CD4-positive, alpha-beta T cell treated with Interferon gamma for 1 hour (primary cell): ENCODE measurements around the gene E2F8.

ENCODE experiments used
- DNase-seq: peaks from one replicate; pipeline ENCODE4 v3.0.0-alpha.2; 2020

E2F8 gene

GRCh38 chr11:19252394-19253152 is 11.8 kb upstream of the E2F8 start:
- no peak for DNase-seq

- no peak for DNase-seq
These were observed 10.8 kb upstream of the E2F8 start for GRCh38 chr11:19251577-19251976.

- no peak for DNase-seq
These were observed 6.1 kb upstream of the E2F8 start for GRCh38 chr11:19246816-19247215.

GRCh38 chr11:19245351-19245750 is 4.6 kb upstream of the E2F8 start:
- DNase-seq: no peak

GRCh38 chr11:19244621-19245020 is 3.9 kb upstream of the E2F8 start:
- DNase-seq: no peak

GRCh38 chr11:19244084-19244483 is 3.3 kb upstream of the E2F8 start:
- no peak for DNase-seq

- no peak for DNase-seq
These were observed 2.9 kb upstream of the E2F8 start for GRCh38 chr11:19243613-19244012.

GRCh38 chr11:19243143-19243542 is 2.4 kb upstream of the E2F8 start:
- DNase-seq: no peak

- no peak for DNase-seq
These were observed 1.6 kb upstream of the E2F8 start for GRCh38 chr11:19242179-19242932.

- no peak for DNase-seq
These were observed 774 bp upstream of the E2F8 start for GRCh38 chr11:19241260-19242178.

GRCh38 chr11:19239039-19239438 is 1.7 kb downstream of the E2F8 start:
- DNase-seq: no peak

- DNase-seq: no peak
These were observed 2.9 kb downstream of the E2F8 start for GRCh38 chr11:19237813-19238212.

GRCh38 chr11:19237381-19237780 is 3.4 kb downstream of the E2F8 start:
- no peak for DNase-seq

GRCh38 chr11:19234231-19234817 is 6.4 kb downstream of the E2F8 start:
- DNase-seq: no peak

- DNase-seq: no peak
These were observed 7.7 kb downstream of the E2F8 start for GRCh38 chr11:19232910-19233503.

GRCh38 chr11:19229671-19230070 is 11.1 kb downstream of the E2F8 start:
- no peak for DNase-seq

- DNase-seq: no peak
These were observed 11.8 kb downstream of the E2F8 start for GRCh38 chr11:19228968-19229367.

GRCh38 chr11:19226378-19227195 is 14.2 kb downstream of the E2F8 start:
- DNase-seq: no peak

GRCh38 chr11:19225581-19225980 is 15.2 kb downstream of the E2F8 start:
- DNase-seq: no peak

GRCh38 chr11:19225123-19225522 is 15.6 kb downstream of the E2F8 start:
- no peak for DNase-seq

GRCh38 chr11:19220903-19221724 is 19.6 kb downstream of the E2F8 start:
- DNase-seq: no peak
